ENCODE data around the gene RFX4. TPM values are rescaled to one million over a fixed set of nuclear protein-coding genes. Genes with fewer than 3 reads are reported as not detected.

Gene RFX4
- total RNA-seq, 1 experiment from 2014 or later, result not detected

DNA sequence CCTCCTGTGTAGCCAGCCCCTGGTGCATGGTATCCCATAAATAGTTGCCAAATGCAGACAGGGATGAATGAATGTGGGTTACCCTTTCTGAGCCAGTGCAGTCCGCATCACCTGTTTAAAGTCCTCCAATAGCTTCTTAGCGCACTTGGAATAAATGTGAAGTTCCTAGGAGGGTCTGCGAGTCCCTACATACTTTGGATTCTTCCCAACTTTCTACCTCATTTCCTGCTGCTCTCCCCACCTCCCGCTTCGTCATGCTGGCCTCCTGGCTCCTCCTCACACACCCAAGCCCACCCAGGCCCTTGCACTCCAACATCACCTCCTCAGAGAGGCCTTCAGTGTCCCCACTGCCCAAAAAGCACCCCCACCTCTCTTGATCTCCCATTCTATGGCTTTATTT lies 17.7 kb downstream of the RFX4 start:
- ATAC-seq, result no peak
- POLR2A ChIA-PET, result no interaction called here

DNA sequence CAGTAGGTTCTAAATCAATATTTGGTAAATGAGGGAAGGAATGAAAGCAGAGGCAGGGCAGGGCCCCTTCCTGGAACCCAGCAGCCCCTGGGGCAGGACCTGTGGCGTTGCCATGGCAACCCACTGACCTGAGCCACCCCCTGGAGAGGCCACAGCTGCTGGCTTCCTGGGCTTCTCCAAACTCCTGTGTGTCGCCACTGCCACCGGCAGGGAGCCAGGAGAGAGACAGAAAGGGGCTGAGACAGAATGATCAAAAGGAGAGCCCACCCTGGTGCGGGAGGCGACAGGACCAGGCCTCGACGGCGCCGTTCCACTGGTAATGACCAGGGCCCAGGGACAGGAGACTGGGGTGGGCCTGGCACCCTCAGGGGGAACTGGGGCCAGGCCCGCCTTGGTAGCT lies 18.2 kb downstream of the RFX4 start:
- ChIA-PET POLR2A (interaction anchor here (0.6 kb wide), 1 partner anchor 1055 kb away, joined by 5 read pairs; no protein-coding TSS in a partner anchor), CTCF (interaction anchor here (0.7 kb wide), 1 partner anchor 15 kb away, joined by 3 read pairs; no protein-coding TSS in a partner anchor)
- ATAC-seq (no peak), DNase-seq (ENCODE audit: low read depth, low spot score) (no peak)
- in situ Hi-C loops (cut with HindIII; ENCODE audit: low pct_unique_long_range_greater_than_20kb, low sequenced_read_pairs), result no loop called here
- BruUV-seq (replicated peaks), result no TSS peak
- Histone ChIP-seq H3K4me3 (ENCODE audit: low read depth in 2 of 2, low read length in 2 of 2) (no peak overlapping the region), H3K36me3 (ENCODE audit: control insufficient read depth, insufficient read depth, low read length) (no peaks in the 10 kb centered on the region), H3K27ac (ENCODE audit: low read length) (no peak overlapping the region), H3K4me1 (ENCODE audit: control insufficient read depth, insufficient read depth, low read length) (no peaks in the 10 kb centered on the region), H3K27me3 (ENCODE audit: control insufficient read depth, insufficient read depth, low read length) (peaks cover 13% of the 10 kb centered on the region), H3K9me3 (ENCODE audit: control insufficient read depth, insufficient read depth, low read depth, low read length) (no peaks in the 10 kb centered on the region)
- TF ChIP-seq SIN3A (IDR thresholded peaks at IDR 0.05; ENCODE audit: borderline replicate concordance, insufficient read depth, low read depth, low read length), result no peak
- TF ChIP-seq TCF7L2 (IDR thresholded peaks at IDR 0.05; ENCODE audit: low read depth, low read length), result no peak
- TF ChIP-seq, protein P1, sequence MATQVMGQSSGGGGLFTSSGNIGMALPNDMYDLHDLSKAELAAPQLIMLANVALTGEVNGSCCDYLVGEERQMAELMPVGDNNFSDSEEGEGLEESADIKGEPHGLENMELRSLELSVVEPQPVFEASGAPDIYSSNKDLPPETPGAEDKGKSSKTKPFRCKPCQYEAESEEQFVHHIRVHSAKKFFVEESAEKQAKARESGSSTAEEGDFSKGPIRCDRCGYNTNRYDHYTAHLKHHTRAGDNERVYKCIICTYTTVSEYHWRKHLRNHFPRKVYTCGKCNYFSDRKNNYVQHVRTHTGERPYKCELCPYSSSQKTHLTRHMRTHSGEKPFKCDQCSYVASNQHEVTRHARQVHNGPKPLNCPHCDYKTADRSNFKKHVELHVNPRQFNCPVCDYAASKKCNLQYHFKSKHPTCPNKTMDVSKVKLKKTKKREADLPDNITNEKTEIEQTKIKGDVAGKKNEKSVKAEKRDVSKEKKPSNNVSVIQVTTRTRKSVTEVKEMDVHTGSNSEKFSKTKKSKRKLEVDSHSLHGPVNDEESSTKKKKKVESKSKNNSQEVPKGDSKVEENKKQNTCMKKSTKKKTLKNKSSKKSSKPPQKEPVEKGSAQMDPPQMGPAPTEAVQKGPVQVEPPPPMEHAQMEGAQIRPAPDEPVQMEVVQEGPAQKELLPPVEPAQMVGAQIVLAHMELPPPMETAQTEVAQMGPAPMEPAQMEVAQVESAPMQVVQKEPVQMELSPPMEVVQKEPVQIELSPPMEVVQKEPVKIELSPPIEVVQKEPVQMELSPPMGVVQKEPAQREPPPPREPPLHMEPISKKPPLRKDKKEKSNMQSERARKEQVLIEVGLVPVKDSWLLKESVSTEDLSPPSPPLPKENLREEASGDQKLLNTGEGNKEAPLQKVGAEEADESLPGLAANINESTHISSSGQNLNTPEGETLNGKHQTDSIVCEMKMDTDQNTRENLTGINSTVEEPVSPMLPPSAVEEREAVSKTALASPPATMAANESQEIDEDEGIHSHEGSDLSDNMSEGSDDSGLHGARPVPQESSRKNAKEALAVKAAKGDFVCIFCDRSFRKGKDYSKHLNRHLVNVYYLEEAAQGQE (IDR thresholded peaks at IDR 0.05; ENCODE audit: insufficient read depth in 1 of 2, low read depth in 2 of 2, low read length in 1 of 2), result no peak
- no peak for TF ChIP-seq POLR2AphosphoS5 (IDR thresholded peaks at IDR 0.05; ENCODE audit: low read depth, low read length)
- TF ChIP-seq, protein P2, sequence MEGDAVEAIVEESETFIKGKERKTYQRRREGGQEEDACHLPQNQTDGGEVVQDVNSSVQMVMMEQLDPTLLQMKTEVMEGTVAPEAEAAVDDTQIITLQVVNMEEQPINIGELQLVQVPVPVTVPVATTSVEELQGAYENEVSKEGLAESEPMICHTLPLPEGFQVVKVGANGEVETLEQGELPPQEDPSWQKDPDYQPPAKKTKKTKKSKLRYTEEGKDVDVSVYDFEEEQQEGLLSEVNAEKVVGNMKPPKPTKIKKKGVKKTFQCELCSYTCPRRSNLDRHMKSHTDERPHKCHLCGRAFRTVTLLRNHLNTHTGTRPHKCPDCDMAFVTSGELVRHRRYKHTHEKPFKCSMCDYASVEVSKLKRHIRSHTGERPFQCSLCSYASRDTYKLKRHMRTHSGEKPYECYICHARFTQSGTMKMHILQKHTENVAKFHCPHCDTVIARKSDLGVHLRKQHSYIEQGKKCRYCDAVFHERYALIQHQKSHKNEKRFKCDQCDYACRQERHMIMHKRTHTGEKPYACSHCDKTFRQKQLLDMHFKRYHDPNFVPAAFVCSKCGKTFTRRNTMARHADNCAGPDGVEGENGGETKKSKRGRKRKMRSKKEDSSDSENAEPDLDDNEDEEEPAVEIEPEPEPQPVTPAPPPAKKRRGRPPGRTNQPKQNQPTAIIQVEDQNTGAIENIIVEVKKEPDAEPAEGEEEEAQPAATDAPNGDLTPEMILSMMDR (IDR thresholded peaks at IDR 0.05), result no peak
- intact Hi-C loops (cut with micrococcal nuclease; ENCODE audit: unreplicated experiment), result loop anchor here (5.0 kb wide), 1 partner anchor 679 kb away; no protein-coding TSS in a partner anchor

More for the DNA sequence above, 17.7 kb downstream of the RFX4 start:
- H3K4me3 ChIP-seq (ENCODE audit: low read depth in 2 of 2, low read length in 2 of 2), result no peak overlapping the region
- DNase-seq (ENCODE audit: low read depth, low spot score), result no peak
- in situ Hi-C loops (cut with HindIII; ENCODE audit: low pct_unique_long_range_greater_than_20kb, low sequenced_read_pairs) (no loop called here), intact Hi-C loops (cut with micrococcal nuclease; ENCODE audit: unreplicated experiment) (loop anchor here (5.0 kb wide), 1 partner anchor 678 kb away; no protein-coding TSS in a partner anchor)
- no peak for TF ChIP-seq TCF7L2 (IDR thresholded peaks at IDR 0.05; ENCODE audit: low read depth, low read length)
- TF ChIP-seq, protein P1 (IDR thresholded peaks at IDR 0.05; ENCODE audit: insufficient read depth in 1 of 2, low read depth in 2 of 2, low read length in 1 of 2), result no peak
- no peak for TF ChIP-seq SIN3A (IDR thresholded peaks at IDR 0.05; ENCODE audit: borderline replicate concordance, insufficient read depth, low read depth, low read length)
- TF ChIP-seq, protein P2 (IDR thresholded peaks at IDR 0.05), result no peak
- TF ChIP-seq POLR2AphosphoS5 (IDR thresholded peaks at IDR 0.05; ENCODE audit: low read depth, low read length), result no peak
- H3K27me3 ChIP-seq (ENCODE audit: control insufficient read depth, insufficient read depth, low read length), result peaks cover 13% of the 10 kb centered on the region
- H3K36me3 ChIP-seq (ENCODE audit: control insufficient read depth, insufficient read depth, low read length), result no peaks in the 10 kb centered on the region
- no TSS peak for BruUV-seq (replicated peaks)
- CTCF ChIA-PET, result interaction anchor here (0.7 kb wide), 1 partner anchor 15 kb away, joined by 3 read pairs; no protein-coding TSS in a partner anchor
- H3K27ac ChIP-seq (ENCODE audit: low read length), result no peak overlapping the region
- no peaks in the 10 kb centered on the region for H3K9me3 ChIP-seq (ENCODE audit: control insufficient read depth, insufficient read depth, low read depth, low read length)
- H3K4me1 ChIP-seq (ENCODE audit: control insufficient read depth, insufficient read depth, low read length), result no peaks in the 10 kb centered on the region

Measured in Panc1 (cell line).